Neuronal stem cell (in vitro differentiated cells): ENCODE results near the gene SLC39A11.
"Not testable (repeated sequence)": the region's sequence is repeated elsewhere in the genome, so short reads cannot be mapped to it uniquely, and the experiment has no call there.

Source experiments
- DNase-seq: peaks from one replicate; pipeline ENCODE4 v3.0.0-alpha.2; 2013; ENCODE audit warnings: low spot score
- H2AFZ ChIP-seq: one replicate; pipeline ENCODE4 v1.6.1; 2013; ENCODE audit warnings: mild to moderate bottlenecking, low read length, inconsistent platforms
- H2AK5ac ChIP-seq: 2 replicates; pipeline ENCODE4 v1.6.1; 2013; ENCODE audit warnings: low read depth, mild to moderate bottlenecking, inconsistent platforms, low read length, moderate library complexity, mixed read lengths
- H2BK120ac ChIP-seq: 2 replicates; pipeline ENCODE4 v1.6.1; 2013; ENCODE audit warnings: low read depth, mild to moderate bottlenecking, inconsistent platforms, low read length, moderate library complexity, mixed read lengths
- H2BK12ac ChIP-seq: one replicate; pipeline ENCODE4 v1.6.1; 2013; ENCODE audit warnings: low read length, inconsistent platforms
- H2BK15ac ChIP-seq: 2 replicates; pipeline ENCODE4 v1.6.1; 2013; ENCODE audit warnings: mild to moderate bottlenecking, low read length, inconsistent platforms, mixed read lengths
- H2BK5ac ChIP-seq: one replicate; pipeline ENCODE4 v1.6.1; 2013; ENCODE audit warnings: inconsistent platforms, mild to moderate bottlenecking, low read length, moderate library complexity
- H3K14ac ChIP-seq: one replicate; pipeline ENCODE4 v1.6.1; 2013; ENCODE audit warnings: low read length, inconsistent platforms
- H3K18ac ChIP-seq: 2 replicates; pipeline ENCODE4 v1.6.1; 2013; ENCODE audit warnings: low read length, inconsistent platforms
- H3K23ac ChIP-seq: 2 replicates; pipeline ENCODE4 v1.6.1; 2013; ENCODE audit warnings: low read depth, mild to moderate bottlenecking, mixed read lengths, low read length, inconsistent platforms; ENCODE audit not compliant: poor library complexity
- H3K27ac ChIP-seq: replicated peaks from 3 replicates; pipeline ENCODE4 v1.5.1; 2013; ENCODE audit warnings: low read length, inconsistent platforms
- H3K27me3 ChIP-seq, 3 experiments: 2 replicates each; pipeline ENCODE4 v1.6.1; 2013; ENCODE audit warnings: low read length in 3 of 3, mild to moderate bottlenecking in 2 of 3, inconsistent platforms in 1 of 3, low read depth in 1 of 3, mixed read lengths in 1 of 3, moderate library complexity in 1 of 3; ENCODE audit not compliant: control insufficient read depth in 3 of 3, insufficient read depth in 3 of 3
- H3K36me3 ChIP-seq, 2 donors: replicated peaks in 1 of 2; 2 replicates each; pipeline ENCODE4 v1.6.1; 2013; ENCODE audit warnings: low read length in 2 of 2; ENCODE audit not compliant: control insufficient read depth in 2 of 2, insufficient read depth in 2 of 2
- H3K4ac ChIP-seq: 2 replicates; pipeline ENCODE4 v1.6.1; 2013; ENCODE audit warnings: inconsistent platforms, mild to moderate bottlenecking, low read length, moderate library complexity
- H3K4me1 ChIP-seq, 2 donors: 1 replicate in 1 of 2; 2 replicates in 1 of 2; pipeline ENCODE4 v1.6.1; 2013; ENCODE audit warnings: low read length in 2 of 2, low read depth in 1 of 2; ENCODE audit not compliant: control insufficient read depth in 2 of 2, insufficient read depth in 1 of 2
- H3K4me2 ChIP-seq: one replicate; pipeline ENCODE4 v1.6.1; 2013; ENCODE audit warnings: mild to moderate bottlenecking, low read length, inconsistent platforms; ENCODE audit not compliant: insufficient read depth, poor library complexity, severe bottlenecking
- H3K4me3 ChIP-seq, 2 donors: 2 replicates each; pipeline ENCODE4 v1.5.1; 2013; ENCODE audit warnings: low read length in 2 of 2, mild to moderate bottlenecking in 2 of 2, inconsistent platforms in 1 of 2, moderate library complexity in 1 of 2
- H3K79me1 ChIP-seq: one replicate; pipeline ENCODE4 v1.6.1; 2013; ENCODE audit warnings: low read depth, mild to moderate bottlenecking, inconsistent platforms, low read length, moderate library complexity
- H3K9ac ChIP-seq: one replicate; pipeline ENCODE4 v1.6.1; 2013; ENCODE audit warnings: mild to moderate bottlenecking, low read depth, low read length, inconsistent platforms; ENCODE audit not compliant: poor library complexity
- H3K9me3 ChIP-seq, 2 donors: replicated peaks in 1 of 2; 2 replicates each; pipeline versions ENCODE3 to v1.6.1; 2013; ENCODE audit warnings: low read length in 2 of 2, mild to moderate bottlenecking in 2 of 2, inconsistent platforms in 1 of 2, low read depth in 1 of 2, mixed read lengths in 1 of 2, moderate library complexity in 1 of 2; ENCODE audit not compliant: control insufficient read depth in 2 of 2, insufficient read depth in 1 of 2
- H4K8ac ChIP-seq: one replicate; pipeline ENCODE4 v1.6.1; 2013; ENCODE audit warnings: low read depth, mild to moderate bottlenecking, inconsistent platforms, low read length, moderate library complexity
- H4K91ac ChIP-seq: one replicate; pipeline ENCODE4 v1.6.1; 2013; ENCODE audit warnings: low read length, low read depth, mild to moderate bottlenecking, inconsistent platforms; ENCODE audit not compliant: poor library complexity
- WGBS, 2 donors: extraction: QIAGEN DNeasy Blood & Tissue Kit; methylation state at CpG; one replicate each; pipeline ENCODE4 v1.1.7; 2013; ENCODE audit warnings: missing lambda C conversion rate in 2 of 2, mixed read lengths in 1 of 2; ENCODE audit not compliant: insufficient read length in 2 of 2, insufficient replicate concordance in 1 of 2; ENCODE audit errors: extremely low coverage in 2 of 2; 5-methylcytosine and 5-hydroxymethylcytosine counted together

Gene SLC39A11

DNA sequence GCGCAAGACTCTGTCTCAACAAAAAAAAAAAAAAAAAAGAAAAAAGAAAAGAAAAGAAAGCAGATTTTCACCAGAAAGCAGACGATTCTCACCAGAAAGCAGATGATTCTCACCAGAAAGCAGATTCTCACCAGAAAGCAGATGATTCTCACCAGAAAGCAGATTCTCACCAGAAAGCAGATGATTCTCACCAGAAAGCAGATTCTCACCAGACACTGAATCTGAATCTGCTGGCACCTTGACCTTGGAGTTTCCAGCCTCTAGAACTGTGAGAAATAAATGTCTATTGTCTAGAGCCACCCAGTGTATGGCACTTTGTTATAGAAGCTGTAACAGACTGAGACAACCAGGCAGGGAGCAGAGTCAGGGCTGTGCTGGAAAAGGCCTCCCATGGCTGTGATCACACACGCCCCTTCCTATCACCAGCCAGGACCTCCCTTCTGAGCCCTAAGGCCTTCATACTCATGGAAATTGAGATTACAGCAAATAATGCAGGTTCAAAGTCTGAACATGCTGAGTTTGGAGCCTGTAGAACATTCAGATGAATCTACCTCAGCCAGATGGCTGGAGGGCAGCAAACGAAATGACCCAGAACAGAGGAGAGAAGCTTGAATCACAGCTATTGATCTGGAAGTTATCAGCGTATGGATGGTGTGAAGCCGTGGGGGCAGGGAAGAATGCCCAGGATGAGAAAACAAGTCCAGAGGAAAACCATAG, 309.3 kb downstream of the SLC39A11 start:
- H3K4me1 ChIP-seq: no peaks in the 10 kb centered on the region
- H3K27me3 ChIP-seq: no peaks in the 10 kb centered on the region
- no peak overlapping the region for H2BK15ac ChIP-seq
- no peak overlapping the region for H2BK12ac ChIP-seq
- WGBS, 2 donors: no CpG with 5 or more reads among the region's 6 CpGs
- H4K8ac ChIP-seq: no peak overlapping the region
- H3K4ac ChIP-seq: no peak overlapping the region
- no peak overlapping the region for H2AK5ac ChIP-seq
- no peak overlapping the region for H2BK5ac ChIP-seq
- H3K27ac ChIP-seq: no peak overlapping the region
- H3K9ac ChIP-seq: no peak overlapping the region
- H3K9me3 ChIP-seq: no peaks in the 10 kb centered on the region
- H3K23ac ChIP-seq: no peak overlapping the region
- H3K14ac ChIP-seq: no peak overlapping the region
- no peak overlapping the region for H2AFZ ChIP-seq
- H3K36me3 ChIP-seq: no peaks in the 10 kb centered on the region
- H3K79me1 ChIP-seq: no peaks in the 10 kb centered on the region
- DNase-seq: no peak
- no peak overlapping the region for H3K18ac ChIP-seq
- no peak overlapping the region for H4K91ac ChIP-seq
- H3K4me2 ChIP-seq: no peak overlapping the region
- H2BK120ac ChIP-seq: no peak overlapping the region
- H3K4me3 ChIP-seq: no peak overlapping the region

DNA sequence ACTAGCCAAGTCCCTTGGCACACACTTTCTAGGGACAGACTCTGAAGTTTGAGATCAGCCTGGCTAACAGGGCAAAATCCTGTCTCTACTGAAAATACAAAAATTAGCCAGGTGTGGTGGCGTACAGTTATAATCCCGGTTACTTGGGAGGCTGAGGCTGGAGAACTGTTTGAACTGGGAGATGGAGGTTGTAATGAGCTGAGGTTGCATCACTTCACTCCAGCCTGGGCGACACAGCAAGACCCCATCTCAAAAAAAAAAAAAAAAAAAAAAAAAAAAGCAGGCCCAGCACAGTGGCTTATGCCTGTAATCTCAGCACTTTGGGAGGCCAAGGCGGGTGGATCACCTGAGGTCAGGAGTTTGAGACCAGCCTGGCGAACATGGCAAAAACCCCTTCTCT, 310.1 kb downstream of the SLC39A11 start:
- H3K9me3 ChIP-seq, DNase-seq: not testable (repeated sequence)

DNA sequence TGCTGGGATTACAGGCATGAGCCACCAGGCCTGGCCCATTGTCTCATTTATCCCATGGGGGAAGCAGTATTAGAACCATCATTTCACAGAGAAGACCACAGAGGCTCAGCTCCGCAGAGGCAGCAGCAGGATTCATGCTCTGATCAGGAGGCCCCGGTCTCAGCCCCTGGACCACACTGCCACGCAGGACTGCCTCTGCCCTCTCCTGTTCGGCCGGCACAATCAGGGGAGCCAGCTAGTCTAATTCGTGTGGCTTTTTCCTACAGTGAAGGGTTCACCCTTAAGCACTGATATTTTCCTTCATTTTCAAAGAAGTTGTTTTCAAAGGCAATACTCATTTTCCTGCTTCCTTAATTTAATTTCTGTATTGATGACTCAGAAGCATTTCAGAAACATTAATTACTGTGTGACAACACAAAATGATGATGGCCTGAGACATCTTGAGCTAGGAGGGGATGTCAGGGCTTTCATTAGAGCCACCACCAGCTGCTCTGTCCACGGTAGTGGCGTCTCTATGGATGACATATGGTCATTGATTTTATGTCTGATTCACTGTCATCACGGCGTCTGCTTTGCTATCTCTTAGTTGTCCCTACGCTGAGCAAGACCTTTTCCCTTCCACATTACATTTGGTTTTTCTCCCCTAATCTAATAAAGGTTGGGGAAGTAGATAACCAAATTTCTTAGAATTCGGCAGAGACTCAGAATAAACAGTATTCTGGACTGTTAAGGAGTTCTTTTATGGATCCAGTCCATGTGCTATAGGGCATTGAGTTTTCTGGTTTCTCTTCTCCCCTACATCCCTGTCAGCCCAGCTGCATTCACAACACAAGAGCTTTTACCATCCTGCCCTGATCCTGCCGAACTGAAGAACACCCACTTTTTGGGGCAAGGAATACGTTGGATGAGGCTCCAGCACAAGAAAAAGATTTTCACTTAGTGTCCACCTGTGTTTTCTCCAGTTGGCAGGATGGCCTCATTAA, 314.0 kb downstream of the SLC39A11 start:
- no peak overlapping the region for H2AK5ac ChIP-seq
- no peaks in the 10 kb centered on the region for H3K9me3 ChIP-seq
- H2BK5ac ChIP-seq: no peak overlapping the region
- H2AFZ ChIP-seq: no peak overlapping the region
- no peak overlapping the region for H3K27ac ChIP-seq
- H3K9ac ChIP-seq: no peak overlapping the region
- DNase-seq: no peak
- no peak overlapping the region for H2BK15ac ChIP-seq
- H2BK120ac ChIP-seq: no peak overlapping the region
- H3K27me3 ChIP-seq: no peaks in the 10 kb centered on the region
- no peak overlapping the region for H4K8ac ChIP-seq
- no peaks in the 10 kb centered on the region for H3K79me1 ChIP-seq
- H3K4ac ChIP-seq: no peak overlapping the region
- no CpG with 5 or more reads among the region's 14 CpGs for WGBS, 2 donors
- no peaks in the 10 kb centered on the region for H3K4me1 ChIP-seq
- no peak overlapping the region for H3K14ac ChIP-seq
- H4K91ac ChIP-seq: no peak overlapping the region
- H3K36me3 ChIP-seq: no peaks in the 10 kb centered on the region
- no peak overlapping the region for H3K23ac ChIP-seq
- H3K4me2 ChIP-seq: no peak overlapping the region
- no peak overlapping the region for H2BK12ac ChIP-seq
- H3K18ac ChIP-seq: no peak overlapping the region
- no peak overlapping the region for H3K4me3 ChIP-seq

More for the DNA sequence above, 310.1 kb downstream of the SLC39A11 start:
- not testable (repeated sequence) for H2BK120ac ChIP-seq, H3K4me3 ChIP-seq, H3K4me1 ChIP-seq, H3K4me2 ChIP-seq, H3K27me3 ChIP-seq, H3K36me3 ChIP-seq, H3K23ac ChIP-seq, H4K91ac ChIP-seq, H3K14ac ChIP-seq, H2AK5ac ChIP-seq, H2BK5ac ChIP-seq, H3K9ac ChIP-seq, H3K27ac ChIP-seq, H2AFZ ChIP-seq, H4K8ac ChIP-seq, H2BK15ac ChIP-seq, H3K18ac ChIP-seq, H3K4ac ChIP-seq, H2BK12ac ChIP-seq, H3K79me1 ChIP-seq
- WGBS, 2 donors: no CpG with 5 or more reads among the region's 5 CpGs

DNA sequence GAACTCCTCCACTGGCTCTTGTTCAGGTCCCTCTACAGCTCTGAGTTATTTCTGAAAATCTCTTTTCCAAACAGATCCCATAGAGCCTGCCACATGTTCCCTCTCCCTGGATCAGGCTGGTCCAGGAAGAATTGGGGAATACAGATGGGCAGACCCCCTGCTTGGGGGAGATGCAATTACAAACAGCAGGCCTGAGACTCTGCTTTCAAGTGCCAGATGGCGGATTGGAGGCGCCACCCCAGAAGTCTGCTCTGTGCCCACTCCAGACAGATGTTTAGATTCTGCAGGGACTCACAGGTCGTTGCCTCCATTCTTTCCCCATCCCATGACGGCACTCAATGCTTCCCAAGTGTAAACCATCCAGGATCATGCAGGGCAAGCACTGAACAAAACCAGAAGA, 316.6 kb downstream of the SLC39A11 start:
- no CpG with 5 or more reads among the region's 4 CpGs for WGBS, 2 donors
- DNase-seq: no peak

More for the DNA sequence above, 316.6 kb downstream of the SLC39A11 start:
- Histone ChIP-seq H4K8ac (no peak overlapping the region), H3K18ac (no peak overlapping the region), H4K91ac (no peak overlapping the region), H3K4me1 (no peaks in the 10 kb centered on the region), H3K27ac (no peak overlapping the region), H3K14ac (no peak overlapping the region), H2AK5ac (no peak overlapping the region), H3K9me3 (no peaks in the 10 kb centered on the region), H3K9ac (no peak overlapping the region), H2BK12ac (no peak overlapping the region), H3K4me3 (no peak overlapping the region), H3K23ac (no peak overlapping the region), H3K36me3 (no peaks in the 10 kb centered on the region), H2BK15ac (no peak overlapping the region), H2AFZ (no peak overlapping the region), H3K79me1 (no peaks in the 10 kb centered on the region), H2BK5ac (no peak overlapping the region), H3K4ac (no peak overlapping the region), H3K27me3 (no peaks in the 10 kb centered on the region), H2BK120ac (no peak overlapping the region), H3K4me2 (no peak overlapping the region)
